Activated T-helper 1 cell treated with Interleukin-2 at 50 U/mL for 16 hours (primary cell): ENCODE data around the gene S100A11.

Source experiments
- DNase-seq: peaks from one replicate; pipeline ENCODE4 v3.0.0-alpha.2; 2020; ENCODE audit warnings: low read depth

The S100A11 gene

DNA sequence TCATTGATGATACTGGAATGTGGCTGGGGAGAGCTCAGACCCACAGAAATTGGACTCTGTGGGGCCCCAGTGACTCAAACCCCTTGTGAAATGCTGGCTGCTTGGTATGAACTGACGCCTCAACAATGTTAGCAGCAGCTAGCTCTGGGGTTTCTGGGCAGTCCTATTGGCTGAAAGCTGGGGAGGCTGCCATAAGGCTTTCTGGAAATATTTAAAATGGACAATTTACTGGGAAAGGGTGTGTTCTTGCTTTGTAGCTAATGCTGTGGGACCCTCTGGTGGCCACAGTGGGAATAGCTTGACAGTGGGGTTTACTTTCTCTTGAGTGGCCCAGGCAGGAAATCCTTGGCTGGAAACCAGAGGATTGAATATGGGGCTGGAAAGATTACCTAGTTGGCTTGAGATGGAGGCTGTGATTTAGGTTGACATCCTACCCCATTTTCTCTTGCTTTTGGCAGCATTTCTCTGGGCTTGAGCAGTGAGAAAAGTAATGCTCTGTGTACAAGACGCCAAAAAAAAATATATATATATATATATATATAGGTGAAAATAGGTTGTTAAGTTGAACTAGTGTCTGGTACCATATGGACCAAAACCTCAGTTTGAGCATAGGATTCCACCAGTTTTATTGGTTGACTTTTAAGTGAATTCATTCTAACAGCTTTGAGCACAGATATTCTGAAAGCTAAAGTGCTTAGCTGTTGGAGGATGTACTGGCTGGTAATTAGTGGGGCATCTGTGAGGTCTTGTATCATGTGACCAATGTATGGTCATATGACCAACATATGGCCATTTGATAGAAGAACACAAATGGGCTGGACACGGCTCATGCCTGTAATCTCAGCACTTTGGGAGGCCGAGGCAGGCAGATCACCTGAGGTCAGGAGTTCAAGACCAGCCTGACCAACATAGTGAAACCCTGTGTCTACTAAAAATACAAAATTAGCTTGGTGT lies 34.9 kb downstream of the S100A11 start:
- DNase-seq: peak; percentile 55

DNA sequence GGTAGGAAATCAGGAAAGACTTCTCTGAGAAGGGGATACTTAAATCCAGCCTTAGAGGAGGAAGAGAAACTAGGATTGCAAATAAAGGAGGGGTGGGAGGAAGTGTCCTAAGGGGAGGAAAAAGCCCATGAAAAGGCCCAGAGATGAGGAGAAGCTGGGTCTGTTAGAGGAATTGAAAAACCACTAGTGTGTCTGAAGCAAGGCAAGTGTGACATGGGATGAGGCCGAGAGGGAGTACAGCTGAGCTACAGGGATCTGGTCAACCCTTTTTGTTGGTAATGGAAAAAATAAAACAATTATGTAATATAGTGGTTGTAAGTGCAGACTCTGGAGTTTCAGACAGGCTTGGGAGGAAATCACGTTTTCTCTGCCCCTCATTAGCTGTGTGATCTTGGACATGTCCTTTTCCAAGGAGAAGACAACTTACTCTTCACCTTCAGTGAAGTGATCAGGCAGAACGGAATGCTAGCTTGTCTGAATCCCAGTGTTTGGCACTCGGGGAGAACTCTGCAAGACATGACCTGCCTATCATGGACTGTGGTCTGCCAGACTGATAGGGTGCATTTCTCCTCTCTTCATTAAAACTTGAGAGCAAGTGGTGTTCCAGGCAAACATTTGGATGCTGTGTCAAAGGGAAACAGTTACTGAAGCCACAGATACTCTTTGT lies 35.7 kb downstream of the S100A11 start:
- no peak for DNase-seq

GRCh38 chr1:151998611-151999362 lies 38.0 kb downstream of the S100A11 start:
- DNase-seq: no peak

GRCh38 chr1:151997284-151997570 lies 39.6 kb downstream of the S100A11 start:
- DNase-seq: no peak

DNA sequence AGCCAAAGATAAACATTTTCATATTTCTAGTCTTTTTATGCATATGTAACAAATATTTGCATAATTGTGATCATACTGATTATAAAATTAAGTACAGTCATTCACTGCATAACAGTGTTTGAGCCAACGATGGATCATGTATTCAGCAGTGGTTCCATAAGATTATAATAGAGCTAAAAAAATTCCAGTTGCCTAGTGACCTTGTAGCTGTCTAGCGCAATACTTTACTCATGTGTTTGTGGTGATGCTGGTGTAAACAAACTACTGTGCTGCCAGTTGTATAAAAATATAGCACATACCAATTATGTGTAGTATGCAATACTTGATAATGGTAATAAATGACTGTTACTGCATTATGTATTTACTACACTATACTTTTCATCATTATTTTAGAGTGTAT lies 41.0 kb downstream of the S100A11 start:
- DNase-seq: no peak

DNA sequence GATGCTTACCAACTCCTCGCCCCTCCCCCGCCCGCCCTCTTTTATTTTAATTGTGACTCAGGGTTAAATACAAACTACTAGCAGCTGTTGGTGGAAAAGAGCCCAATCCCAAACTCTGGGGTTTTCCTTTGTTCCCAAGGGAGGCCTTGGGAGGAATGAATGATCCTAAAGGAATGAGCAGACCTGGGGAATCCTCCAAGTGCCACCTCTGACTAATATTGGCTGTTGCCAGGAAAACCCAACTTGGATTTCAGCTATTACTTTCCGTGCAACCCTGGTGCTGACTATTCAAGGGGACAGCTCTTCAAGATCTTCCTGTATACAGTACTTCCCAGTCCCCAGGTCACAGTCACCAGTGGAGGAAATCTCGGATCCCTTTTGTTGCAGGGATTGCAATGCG lies 41.8 kb downstream of the S100A11 start:
- DNase-seq: no peak

DNA sequence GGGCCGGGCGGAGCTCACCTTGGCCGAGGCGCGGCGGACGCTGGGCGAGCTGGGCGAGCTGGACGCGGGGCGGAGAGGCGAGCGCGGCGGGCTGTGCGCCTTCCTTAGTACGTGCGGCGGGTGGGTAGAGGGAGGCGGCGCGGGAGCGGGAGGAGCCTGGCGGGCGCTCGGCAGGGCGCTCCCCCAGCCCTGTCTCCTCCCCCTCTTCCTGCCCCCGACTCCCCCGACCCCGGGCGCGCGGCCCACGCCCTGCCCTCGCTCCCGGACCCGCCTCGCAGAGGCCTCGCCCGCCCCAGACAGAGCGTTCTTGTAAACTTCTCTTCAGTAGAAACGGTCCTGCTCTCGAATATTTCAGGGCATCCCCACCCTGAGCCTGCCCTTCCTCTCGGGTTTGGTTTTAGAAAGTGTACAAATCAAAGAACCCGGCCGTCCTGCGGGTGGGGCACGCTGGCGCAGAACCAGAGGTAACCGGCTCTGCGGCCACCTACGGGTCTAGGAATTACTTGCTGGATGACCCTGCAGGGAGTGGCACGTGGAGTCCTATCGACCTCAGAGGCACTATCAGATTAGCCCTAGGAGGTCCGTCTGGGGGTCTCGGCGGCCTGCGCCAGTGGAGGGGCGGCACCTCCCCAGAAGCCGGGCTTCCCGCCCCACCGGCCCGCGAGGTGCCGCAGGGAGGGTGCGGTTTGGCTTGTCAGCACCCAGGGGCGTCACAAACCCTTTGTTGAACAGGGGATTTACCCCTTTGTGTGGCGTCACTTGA lies 42.9 kb downstream of the S100A11 start, which contains the start of gene S100A10:
TSS of gene S100A10 (minus strand) at position 126 of the 763 bp plus-strand sequence. CDS start 7,629 bp downstream, outside the sequence.
- DNase-seq: peak; percentile 76

DNA sequence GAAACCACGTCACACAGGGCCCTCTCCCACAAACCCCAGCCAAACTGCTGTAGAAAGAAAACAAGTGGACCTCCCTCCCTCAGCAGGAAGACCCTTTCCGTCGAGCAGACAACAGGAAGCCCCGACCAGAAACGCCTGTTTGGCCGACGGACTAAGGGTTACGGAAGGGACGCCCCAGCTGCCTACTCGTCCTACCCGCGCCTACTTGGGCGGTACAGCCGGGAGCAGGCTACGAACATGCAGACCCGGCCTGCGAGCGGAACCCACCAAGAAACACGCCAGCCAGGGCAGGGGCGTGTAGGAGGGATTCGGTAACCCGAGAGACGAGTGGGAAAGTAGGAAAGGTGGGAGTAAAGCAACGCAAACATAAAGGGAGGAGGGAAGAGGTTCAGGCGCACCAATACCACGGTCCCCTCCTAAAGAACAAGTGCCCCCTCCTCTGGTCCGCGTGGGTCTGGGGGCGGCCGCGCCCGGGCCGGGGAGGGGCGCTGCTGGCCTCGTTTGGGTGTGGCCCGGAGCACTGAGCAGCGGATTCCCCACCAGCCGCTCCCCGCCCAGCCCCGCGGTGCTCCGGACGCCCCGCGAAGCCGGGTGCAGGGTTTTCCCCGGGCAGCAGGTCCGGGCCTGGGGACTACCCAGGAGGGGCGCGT lies 43.6 kb downstream of the S100A11 start:
- DNase-seq: no peak

- DNase-seq: no peak
These were observed 44.3 kb downstream of the S100A11 start for GRCh38 chr1:151992303-151993083.

DNA sequence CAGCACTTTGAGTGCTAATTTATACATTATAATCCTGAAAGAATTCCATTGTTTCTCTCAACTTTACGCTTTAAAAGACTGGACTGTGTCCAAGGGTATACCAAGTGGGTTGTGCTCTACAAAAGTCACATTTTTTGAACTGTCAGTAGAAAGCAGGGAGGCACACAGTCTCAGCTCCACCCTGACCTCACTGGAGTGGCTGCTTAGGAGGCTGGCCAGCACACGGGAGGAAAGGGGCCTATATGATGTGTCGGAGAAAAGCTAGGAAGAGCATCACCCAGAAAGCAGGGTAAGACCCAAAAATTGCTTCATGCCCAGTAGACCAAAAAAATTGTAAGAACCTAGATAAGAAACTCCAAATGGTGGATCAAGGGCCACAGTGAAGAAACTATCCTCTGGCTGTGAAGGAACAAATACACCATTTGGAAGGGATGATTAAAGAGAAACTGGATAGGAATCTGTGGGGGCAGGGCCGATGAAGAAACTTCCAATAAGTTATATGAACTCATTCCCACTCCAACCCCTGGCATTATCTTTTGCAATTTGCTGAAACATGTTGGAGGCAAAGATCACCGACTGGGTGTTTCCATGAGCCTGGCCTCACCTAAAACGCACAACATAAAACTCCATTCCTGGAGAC lies 45.0 kb downstream of the S100A11 start:
- no peak for DNase-seq

- no peak for DNase-seq
These were observed 46.0 kb downstream of the S100A11 start for GRCh38 chr1:151990856-151991198.

GRCh38 chr1:151990058-151990855 lies 46.5 kb downstream of the S100A11 start:
- no peak for DNase-seq

- DNase-seq: no peak
These were observed 47.5 kb downstream of the S100A11 start for GRCh38 chr1:151989211-151989862.

GRCh38 chr1:151988405-151988923 lies 48.3 kb downstream of the S100A11 start:
- DNase-seq: no peak

- no peak for DNase-seq
These were observed 50.2 kb downstream of the S100A11 start for GRCh38 chr1:151986501-151987190.

- DNase-seq: no peak
These were observed 51.0 kb downstream of the S100A11 start for GRCh38 chr1:151985768-151986167.

DNA sequence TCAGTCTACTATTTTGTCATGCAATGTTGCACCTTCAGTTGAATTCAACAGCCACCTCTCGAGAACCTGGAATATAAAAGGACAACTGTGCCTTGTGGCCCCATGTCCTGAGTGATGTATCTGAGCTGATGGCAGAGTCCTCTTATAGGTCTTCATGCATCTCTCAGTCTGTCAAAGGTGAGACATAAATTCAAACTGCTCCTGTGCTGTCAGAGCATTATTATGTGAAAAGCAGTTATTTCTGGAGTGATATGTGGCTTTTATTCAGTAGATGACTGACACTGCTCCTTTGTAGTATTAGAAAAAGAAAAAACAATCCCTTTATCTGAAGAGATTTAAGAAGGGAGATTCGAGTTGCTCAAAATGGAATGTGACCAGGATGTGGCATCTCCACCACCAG lies 51.5 kb downstream of the S100A11 start:
- no peak for DNase-seq
